Vagina (tissue), 2 donors: ENCODE data around the gene ECT2L.

Source experiments
- POLR2A ChIP-seq, 2 donors: fragments of 450-650 bp; IDR thresholded peaks; one replicate each; pipeline ENCODE4 v1.6.1; 2017; ENCODE audit warnings: antibody characterized with exemption in 2 of 2, mild to moderate bottlenecking in 2 of 2, moderate library complexity in 2 of 2
- POLR2AphosphoS5 ChIP-seq, 2 donors: sonication (generic); formaldehyde crosslinking; IDR thresholded peaks; one replicate each; pipeline ENCODE4 v1.9.0; 2017; ENCODE audit warnings: antibody characterized with exemption in 2 of 2, mild to moderate bottlenecking in 2 of 2, low read depth in 1 of 2; ENCODE audit not compliant: insufficient read depth in 1 of 2
- TF ChIP-seq, protein P1 (sequence below), 3 experiments: fragments of 450-650 bp in 2 of 3; fragments of 200-600 bp in 1 of 3; sonication (generic) in 1 of 3; IDR thresholded peaks; one replicate each; pipeline ENCODE4 v1.5.1; 2017 to 2019; ENCODE audit warnings: antibody characterized with exemption in 3 of 3, mild to moderate bottlenecking in 2 of 3, moderate library complexity in 2 of 3

DNA sequence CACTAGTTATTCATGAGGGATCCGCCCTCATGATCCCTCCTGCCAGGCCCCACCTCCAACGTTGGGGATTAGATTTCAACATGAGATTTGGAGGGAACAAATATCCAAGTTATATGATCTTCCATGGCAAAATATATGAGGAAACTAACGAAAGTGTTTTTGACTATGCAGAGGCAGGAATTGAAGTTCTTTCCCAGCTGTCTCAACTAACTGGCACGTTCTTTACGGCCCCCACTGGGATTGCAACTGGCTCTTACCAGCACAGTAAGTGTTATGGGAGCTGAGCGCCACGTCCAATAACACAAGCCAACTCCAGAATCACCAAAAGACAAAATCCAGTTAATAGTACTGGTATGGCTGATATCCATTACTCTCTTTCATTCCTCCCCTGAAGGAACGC is 66.6 kb downstream of the ECT2L start:
- TF ChIP-seq, protein P1, sequence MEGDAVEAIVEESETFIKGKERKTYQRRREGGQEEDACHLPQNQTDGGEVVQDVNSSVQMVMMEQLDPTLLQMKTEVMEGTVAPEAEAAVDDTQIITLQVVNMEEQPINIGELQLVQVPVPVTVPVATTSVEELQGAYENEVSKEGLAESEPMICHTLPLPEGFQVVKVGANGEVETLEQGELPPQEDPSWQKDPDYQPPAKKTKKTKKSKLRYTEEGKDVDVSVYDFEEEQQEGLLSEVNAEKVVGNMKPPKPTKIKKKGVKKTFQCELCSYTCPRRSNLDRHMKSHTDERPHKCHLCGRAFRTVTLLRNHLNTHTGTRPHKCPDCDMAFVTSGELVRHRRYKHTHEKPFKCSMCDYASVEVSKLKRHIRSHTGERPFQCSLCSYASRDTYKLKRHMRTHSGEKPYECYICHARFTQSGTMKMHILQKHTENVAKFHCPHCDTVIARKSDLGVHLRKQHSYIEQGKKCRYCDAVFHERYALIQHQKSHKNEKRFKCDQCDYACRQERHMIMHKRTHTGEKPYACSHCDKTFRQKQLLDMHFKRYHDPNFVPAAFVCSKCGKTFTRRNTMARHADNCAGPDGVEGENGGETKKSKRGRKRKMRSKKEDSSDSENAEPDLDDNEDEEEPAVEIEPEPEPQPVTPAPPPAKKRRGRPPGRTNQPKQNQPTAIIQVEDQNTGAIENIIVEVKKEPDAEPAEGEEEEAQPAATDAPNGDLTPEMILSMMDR (IDR thresholded peaks at IDR 0.05): no peak
- TF ChIP-seq POLR2AphosphoS5 (IDR thresholded peaks at IDR 0.05; ENCODE audit: insufficient read depth in 1 of 2, low read depth in 1 of 2): no peak
- TF ChIP-seq POLR2A (IDR thresholded peaks at IDR 0.05): no peak
